MCF 10A (cell line): ENCODE measurements around the gene ARHGAP27. TPM values are rescaled to one million over a fixed set of nuclear protein-coding genes. Genes with fewer than 3 reads are reported as not detected.

ENCODE experiments used
- BruUV-seq: library from RNA; stranded (reverse); fragments of 400-500 nt; replicated peaks from 2 replicates; lab custom pipeline; 2021; lab: Mats Ljungman, UMichigan
- CTCF ChIA-PET: fragments of 300-600 bp; sonication (Branson Sonifier 250); formaldehyde crosslinking; extraction: SDS; loops from one replicate; lab custom pipeline; 2021; ENCODE audit warnings: antibody characterized with exemption, inconsistent platforms; lab: Yijun Ruan, JAX
- POLR2A ChIA-PET: fragments of 300-600, 350-650 bp; sonication (Branson Sonifier 250); formaldehyde crosslinking; extraction: SDS; loops from one replicate; lab custom pipeline; 2020; ENCODE audit warnings: antibody characterized with exemption, inconsistent platforms; lab: Yijun Ruan, JAX
- DNase-seq: peaks from one replicate; pipeline ENCODE4 v3.0.0-alpha.2; 2018; ENCODE audit not compliant: unreplicated experiment
- H3K27ac Mint-ChIP-seq: one replicate; pipeline ENCODE4 v1.8.0; 2022; ENCODE audit warnings: mild to moderate bottlenecking, low read depth, mixed read lengths; ENCODE audit not compliant: unreplicated experiment
- H3K27me3 Mint-ChIP-seq: one replicate; pipeline ENCODE4 v1.8.0; 2022; ENCODE audit warnings: mixed read lengths; ENCODE audit not compliant: insufficient read depth, unreplicated experiment
- H3K36me3 Mint-ChIP-seq: one replicate; pipeline ENCODE4 v1.8.0; 2022; ENCODE audit warnings: mild to moderate bottlenecking, moderate library complexity, mixed read lengths; ENCODE audit not compliant: insufficient read depth, unreplicated experiment
- H3K4me1 Mint-ChIP-seq: one replicate; pipeline ENCODE4 v1.8.0; 2022; ENCODE audit warnings: mixed read lengths; ENCODE audit not compliant: insufficient read depth, unreplicated experiment
- H3K4me3 Mint-ChIP-seq: one replicate; pipeline ENCODE4 v1.8.0; 2022; ENCODE audit warnings: mild to moderate bottlenecking, moderate library complexity, mixed read lengths; ENCODE audit not compliant: unreplicated experiment
- H3K9me3 Mint-ChIP-seq: one replicate; pipeline ENCODE4 v1.8.0; 2022; ENCODE audit warnings: mixed read lengths; ENCODE audit not compliant: unreplicated experiment
- CTCF ChIP-seq: fragments of 200-600 bp; IDR thresholded peaks from one replicate; pipeline ENCODE4 v1.8.0; 2022; ENCODE audit warnings: antibody characterized with exemption, mild to moderate bottlenecking; ENCODE audit not compliant: unreplicated experiment
- intact Hi-C: fragments of 100-400 bp; cut with micrococcal nuclease; formaldehyde crosslinking; loops from 2 replicates; pipeline ENCODE4 v1.14.1; 2022
- total RNA-seq: library from RNA; stranded (reverse); gene quantifications from 2 replicates; pipeline ENCODE4 v1.2.3, GENCODE V29; 2022

ARHGAP27 gene
- total RNA-seq, 1 experiment from 2014 or later = 30.5 TPM

- H3K4me1 Mint-ChIP-seq = peaks cover 9% of the 10 kb centered on the region
- H3K27me3 Mint-ChIP-seq = no peaks in the 10 kb centered on the region
- POLR2A ChIA-PET = interaction anchor here (0.9 to 4.3 kb wide), 5 partner anchors 8 to 161 kb away, joined by 3 to 23 read pairs (median 18); no protein-coding TSS in a partner anchor
- no peak for TF ChIP-seq CTCF
- BruUV-seq = no TSS peak
- peaks cover 25% of the 10 kb centered on the region for H3K36me3 Mint-ChIP-seq
- peak overlapping the region; percentile 88 for H3K4me3 Mint-ChIP-seq
- intact Hi-C loops = no loop called here
- H3K27ac Mint-ChIP-seq = peak overlapping the region; percentile 64
- H3K9me3 Mint-ChIP-seq = no peaks in the 10 kb centered on the region
- CTCF ChIA-PET = interaction anchor here (1.0 to 1.7 kb wide), 3 partner anchors 11 to 162 kb away, joined by 3 to 5 read pairs (median 3); no protein-coding TSS in a partner anchor
- DNase-seq = peak; percentile 75
Measured at GRCh38 chr17:45431531-45432404, 902 bp downstream of the ARHGAP27 start.

DNA sequence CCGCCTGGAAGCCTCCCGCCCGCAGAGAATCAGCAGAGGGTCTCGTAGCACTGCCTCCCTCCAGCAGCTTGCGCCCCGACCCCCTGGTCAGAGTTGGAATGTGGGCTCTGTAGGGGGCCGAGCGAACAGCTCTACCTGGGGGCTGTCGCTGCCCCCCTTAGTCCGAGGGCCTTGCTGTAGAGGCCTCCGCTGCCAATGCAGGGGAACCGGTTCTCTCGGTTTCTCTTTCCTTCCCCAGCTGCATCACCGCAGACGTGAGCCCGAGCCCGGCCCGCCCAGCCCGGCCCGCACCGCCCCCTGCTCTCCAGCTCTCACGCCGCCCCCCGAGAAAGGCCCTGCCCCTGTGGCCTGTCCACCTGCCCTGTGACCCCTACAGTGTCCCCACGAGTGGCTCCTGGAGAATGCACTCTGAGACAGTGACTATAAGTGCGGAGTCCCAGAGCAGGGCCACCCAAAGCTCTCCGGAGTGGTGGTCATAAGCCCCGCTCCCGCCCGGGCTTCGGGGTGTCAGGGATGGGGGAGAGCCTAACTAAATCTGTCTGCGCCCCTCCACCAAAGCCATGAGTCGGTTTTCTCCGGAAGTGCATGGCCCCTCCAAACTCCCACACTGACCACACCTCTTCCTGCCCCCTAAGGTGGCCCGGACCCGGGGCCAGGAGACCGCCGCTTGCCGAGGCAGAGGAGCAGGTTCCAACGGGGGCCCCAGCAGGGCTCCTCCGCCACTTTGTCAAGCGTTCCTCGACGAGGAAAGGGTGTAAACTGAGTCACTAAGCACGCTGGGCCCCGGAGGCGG, 1.7 kb downstream of the ARHGAP27 start:
- intact Hi-C loops = no loop called here
- no peak for TF ChIP-seq CTCF
- Mint-ChIP-seq H3K4me3 (peak overlapping the region; percentile 88), H3K27ac (peak overlapping the region; percentile 35), H3K36me3 (peaks cover 24% of the 10 kb centered on the region), H3K9me3 (no peaks in the 10 kb centered on the region), H3K4me1 (peaks cover 17% of the 10 kb centered on the region), H3K27me3 (no peaks in the 10 kb centered on the region)
- no peak for DNase-seq
- ChIA-PET POLR2A (interaction anchor here (0.9 to 4.3 kb wide), 5 partner anchors 9 to 162 kb away, joined by 3 to 23 read pairs (median 18); no protein-coding TSS in a partner anchor), CTCF (interaction anchor here (1.7 kb wide), 1 partner anchor 162 kb away, joined by 5 read pairs; no protein-coding TSS in a partner anchor)
- no TSS peak for BruUV-seq

GRCh38 chr17:45430006-45430737, 2.5 kb downstream of the ARHGAP27 start:
- Mint-ChIP-seq H3K4me3 (no peak overlapping the region), H3K27me3 (no peaks in the 10 kb centered on the region), H3K27ac (no peak overlapping the region), H3K36me3 (peaks cover 24% of the 10 kb centered on the region), H3K4me1 (peaks cover 18% of the 10 kb centered on the region), H3K9me3 (no peaks in the 10 kb centered on the region)
- no peak for DNase-seq
- ChIA-PET CTCF (interaction anchor here (1.7 kb wide), 1 partner anchor 163 kb away, joined by 5 read pairs; no protein-coding TSS in a partner anchor), POLR2A (interaction anchor here (2.7 to 3.8 kb wide), 2 partner anchors 10 to 155 kb away, joined by 18 to 21 read pairs; no protein-coding TSS in a partner anchor)
- no peak for TF ChIP-seq CTCF
- no TSS peak for BruUV-seq
- intact Hi-C loops = no loop called here
